HepG2 (cell line): Measurements from ENCODE around the gene C14orf93. TPM values are rescaled to one million over a fixed set of nuclear protein-coding genes. Genes with fewer than 3 reads are reported as not detected.

Experiments used
- ATF6 ChIP-seq: sonication (generic); formaldehyde crosslinking; conservative IDR thresholded peaks from 2 replicates; pipeline ENCODE4 v1.4.0; 2020; ENCODE audit warnings: missing genetic modification reagents
- CCDC6 ChIP-seq: sonication (generic); formaldehyde crosslinking; IDR thresholded peaks from 2 replicates; pipeline ENCODE4 v1.8.1; 2022; ENCODE audit warnings: mild to moderate bottlenecking, missing genetic modification reagents, moderate library complexity
- DNMT1 ChIP-seq: sonication (generic); formaldehyde crosslinking; IDR thresholded peaks from 2 replicates; pipeline ENCODE4 v1.5.1; 2020; ENCODE audit warnings: mild to moderate bottlenecking, missing genetic modification reagents
- DRAP1 ChIP-seq: IDR thresholded peaks from 2 replicates; pipeline ENCODE4 v1.6.1; 2016; ENCODE audit warnings: missing genetic modification reagents, missing compliant biosample characterization
- FOXK1 ChIP-seq: sonication (generic); formaldehyde crosslinking; IDR thresholded peaks from 2 replicates; pipeline ENCODE4 v1.4.0; 2020; ENCODE audit warnings: low read depth, missing genetic modification reagents, borderline replicate concordance
- GTF2F1 ChIP-seq: fragments of 150-350 bp; IDR thresholded peaks from 2 replicates; pipeline ENCODE4 v1.6.1; 2014; ENCODE audit warnings: low read length
- HDAC1 ChIP-seq: sonication (generic); formaldehyde crosslinking; IDR thresholded peaks from 2 replicates; pipeline ENCODE4 v1.5.1; 2020; ENCODE audit warnings: mild to moderate bottlenecking, missing genetic modification reagents
- HINFP ChIP-seq: sonication (generic); formaldehyde crosslinking; IDR thresholded peaks from 2 replicates; pipeline ENCODE4 v1.4.0; 2020; ENCODE audit warnings: low read depth, mild to moderate bottlenecking, missing genetic modification reagents
- HNRNPK ChIP-seq: fragments of 200-400 bp; formaldehyde crosslinking; IDR thresholded peaks from 2 replicates; pipeline ENCODE4 v1.6.1; 2018; ENCODE audit warnings: low read length, low read depth, moderate library complexity, mild to moderate bottlenecking; ENCODE audit not compliant: poor library complexity, severe bottlenecking
- IKZF1 ChIP-seq: fragments of 450-650 bp; IDR thresholded peaks from 2 replicates; pipeline ENCODE4 v1.7.1; 2016
- LCORL ChIP-seq, 2 experiments: fragments of 450-650 bp in 1 of 2; sonication (generic) in 1 of 2; formaldehyde crosslinking in 1 of 2; IDR thresholded peaks; 2 replicates each; pipeline versions ENCODE4 v1.5.0 to v1.6.1; 2017 to 2020; ENCODE audit warnings: antibody characterized with exemption in 1 of 2, missing genetic modification reagents in 1 of 2
- MYC ChIP-seq: sonication (generic); formaldehyde crosslinking; IDR thresholded peaks from 2 replicates; pipeline ENCODE4 v1.9.0; 2021; ENCODE audit warnings: missing genetic modification reagents, borderline replicate concordance
- NFE2L2 ChIP-seq: fragments of 150-350 bp; IDR thresholded peaks from 2 replicates; pipeline ENCODE4 v1.6.1; 2014; ENCODE audit warnings: low read length
- SYNCRIP ChIP-seq: fragments of 200-400 bp; formaldehyde crosslinking; IDR thresholded peaks from 2 replicates; pipeline ENCODE4 v1.6.1; 2018; ENCODE audit warnings: mild to moderate bottlenecking, low read depth, low read length; ENCODE audit not compliant: insufficient read depth
- TAF1 ChIP-seq: sonication (generic); formaldehyde crosslinking; IDR thresholded peaks from 2 replicates; pipeline ENCODE4 v1.4.0; 2020; ENCODE audit warnings: missing genetic modification reagents
- TCF7L2 ChIP-seq: IDR thresholded peaks from 2 replicates; pipeline ENCODE4 v1.6.1; 2011; ENCODE audit warnings: mild to moderate bottlenecking, low read depth, low read length, moderate library complexity
- ZGPAT ChIP-seq: IDR thresholded peaks from 2 replicates; pipeline ENCODE4 v1.6.1; 2016; ENCODE audit warnings: mild to moderate bottlenecking
- ZNF124 ChIP-seq: sonication (generic); formaldehyde crosslinking; IDR thresholded peaks from 2 replicates; pipeline ENCODE4 v1.4.0; 2020; ENCODE audit warnings: missing genetic modification reagents
- ZNF296 ChIP-seq: sonication (generic); formaldehyde crosslinking; conservative IDR thresholded peaks from 2 replicates; pipeline ENCODE4 v1.5.0; 2020; ENCODE audit warnings: mild to moderate bottlenecking, missing genetic modification reagents
- ZNF441 ChIP-seq: sonication (generic); formaldehyde crosslinking; IDR thresholded peaks from 2 replicates; pipeline ENCODE4 v1.7.0; 2021; ENCODE audit warnings: missing genetic modification reagents, borderline replicate concordance
- ZNF710 ChIP-seq: sonication (generic); formaldehyde crosslinking; IDR thresholded peaks from 2 replicates; pipeline ENCODE4 v1.5.0; 2020; ENCODE audit warnings: mild to moderate bottlenecking, missing genetic modification reagents, borderline replicate concordance
- ZNF775 ChIP-seq: sonication (generic); formaldehyde crosslinking; IDR thresholded peaks from 2 replicates; pipeline ENCODE4 v1.4.0; 2020; ENCODE audit warnings: missing genetic modification reagents, mild to moderate bottlenecking, moderate library complexity, borderline replicate concordance
- ZNF839 ChIP-seq: sonication (generic); formaldehyde crosslinking; IDR thresholded peaks from 2 replicates; pipeline ENCODE4 v1.4.0; 2020; ENCODE audit warnings: missing genetic modification reagents, mild to moderate bottlenecking, borderline replicate concordance
- polyA plus RNA-seq, 8 experiments: library from polyadenylated mRNA; depleted of rRNA in 3 of 8; stranded (reverse) in 7 of 8; unstranded in 1 of 8; fragments of >200 nt; fragmentation: Illumina TruSeq in 4 of 8; extraction: Trizol in 4 of 8; gene quantifications; 2 replicates each; pipeline versions ENCODE4 v1.2.1 to v1.2.3, GENCODE V29; 2011 to 2016; ENCODE audit warnings: low read depth in 4 of 8, missing spikeins in 1 of 8, mixed read lengths in 1 of 8; ENCODE audit not compliant: insufficient read depth in 1 of 8
- total RNA-seq, 5 experiments: library from RNA; depleted of rRNA; stranded (reverse); fragments of >200 nt; fragmentation: Illumina TruSeq; extraction: Trizol; gene quantifications; 2 replicates each; pipeline ENCODE4 v1.2.3, GENCODE V29; 2016; ENCODE audit warnings: low read depth in 1 of 5

C14orf93 gene
- total and polyA plus RNA-seq, 2 of the 13 experiments (the other 11 are each of a cell fraction or from before 2014, with no cell fraction given) = 11.4 to 22.5 TPM

- TF ChIP-seq ZNF710 (CRISPR knock-in tag) = no peak
- TF ChIP-seq SYNCRIP = no peak
- no peak for TF ChIP-seq FOXK1 (CRISPR knock-in tag)
- TF ChIP-seq IKZF1 = no peak
- no peak for TF ChIP-seq GTF2F1
- no peak for TF ChIP-seq HDAC1 (CRISPR knock-in tag)
- TF ChIP-seq ZGPAT (CRISPR knock-in tag) = peak; percentile 42
- no peak for TF ChIP-seq TCF7L2
- no peak; the same call in none of the 2 replicates for TF ChIP-seq ZNF124
- TF ChIP-seq MYC = no peak
- TF ChIP-seq HINFP (CRISPR knock-in tag) = no peak; the same call in none of the 2 replicates
- no peak for TF ChIP-seq CCDC6 (CRISPR knock-in tag)
- TF ChIP-seq ZNF296 (CRISPR knock-in tag) = no peak
- no peak for TF ChIP-seq ATF6 (CRISPR knock-in tag)
- TF ChIP-seq ZNF839 (CRISPR knock-in tag) = peak; percentile 20; the same call in 1 of the 2 replicates
- peak; percentile 61 for TF ChIP-seq HNRNPK
- TF ChIP-seq LCORL (IDR thresholded peaks at IDR 0.05) = no peak
- TF ChIP-seq LCORL (CRISPR knock-in tag; IDR thresholded peaks at IDR 0.05) = no peak
- no peak for TF ChIP-seq ZNF441
- TF ChIP-seq TAF1 (CRISPR knock-in tag) = no peak; the same call in 1 of the 2 replicates
- no peak for TF ChIP-seq NFE2L2
- no peak; the same call in 1 of the 2 replicates for TF ChIP-seq DNMT1 (CRISPR knock-in tag)
- TF ChIP-seq DRAP1 (CRISPR knock-in tag) = no peak
- no peak for TF ChIP-seq ZNF775 (CRISPR knock-in tag)
Observed at GRCh38 chr14:22981090-22981875, 28.7 kb downstream of the C14orf93 start (continued).
